ENCODE measurements around the gene GABPB2.

GABPB2 gene

GRCh38 chr1:151070474-151071276, at the start of gene GABPB2:
TSS of gene GABPB2 (plus strand) at chr1:151070761. CDS start at chr1:151088190, 17,429 bp downstream.
- no peaks in the 10 kb centered on the region for H3K27me3 Mint-ChIP-seq
- peak within 1 kb of the TSS; percentile 100 for H3K27ac Mint-ChIP-seq
- peaks cover 8% of the 10 kb centered on the region for H3K36me3 Mint-ChIP-seq
- H3K9me3 Mint-ChIP-seq, result no peaks in the 10 kb centered on the region
- H3K4me1 Mint-ChIP-seq, result peaks cover 16% of the 10 kb centered on the region
- peak within 1 kb of the TSS; percentile 98 for H3K4me3 Mint-ChIP-seq
- ATAC-seq, result peak; percentile 97

GRCh38 chr1:151024540-151025146, 45.9 kb upstream of the GABPB2 start:
- H3K9me3 Mint-ChIP-seq, result no peaks in the 10 kb centered on the region
- peaks cover 6% of the 10 kb centered on the region for H3K4me1 Mint-ChIP-seq
- ATAC-seq, result peak; percentile 83
- no peaks in the 10 kb centered on the region for H3K27me3 Mint-ChIP-seq
- no peak overlapping the region for H3K4me3 Mint-ChIP-seq
- peaks cover 32% of the 10 kb centered on the region for H3K36me3 Mint-ChIP-seq
- no peak overlapping the region for H3K27ac Mint-ChIP-seq

- no peaks in the 10 kb centered on the region for H3K9me3 Mint-ChIP-seq
- ATAC-seq, result no peak
- no peak overlapping the region for H3K4me3 Mint-ChIP-seq
These were observed 44.1 kb upstream of the GABPB2 start for GRCh38 chr1:151026460-151026859.

GRCh38 chr1:151032164-151032563, 38.4 kb upstream of the GABPB2 start:
- H3K36me3 Mint-ChIP-seq, result peaks cover 57% of the 10 kb centered on the region
- no peaks in the 10 kb centered on the region for H3K27me3 Mint-ChIP-seq
- no peak for ATAC-seq
- H3K4me3 Mint-ChIP-seq, result no peak overlapping the region
- H3K9me3 Mint-ChIP-seq, result no peaks in the 10 kb centered on the region
- H3K4me1 Mint-ChIP-seq, result no peaks in the 10 kb centered on the region
- H3K27ac Mint-ChIP-seq, result no peak overlapping the region

More at GRCh38 chr1:151026460-151026859, 44.1 kb upstream of the GABPB2 start:
- Mint-ChIP-seq H3K4me1 (peaks cover 6% of the 10 kb centered on the region), H3K27ac (no peak overlapping the region), H3K27me3 (no peaks in the 10 kb centered on the region), H3K36me3 (peaks cover 48% of the 10 kb centered on the region)

- Mint-ChIP-seq H3K27me3 (no peaks in the 10 kb centered on the region), H3K4me3 (no peak overlapping the region), H3K36me3 (peaks cover 47% of the 10 kb centered on the region), H3K4me1 (no peaks in the 10 kb centered on the region), H3K9me3 (no peaks in the 10 kb centered on the region), H3K27ac (peak overlapping the region; percentile 1)
- no peak for ATAC-seq
These were observed 35.4 kb upstream of the GABPB2 start for GRCh38 chr1:151035167-151035566.

- peaks cover 35% of the 10 kb centered on the region for H3K36me3 Mint-ChIP-seq
These were observed 34.2 kb upstream of the GABPB2 start, which contains the start of gene BNIPL for GRCh38 chr1:151036356-151036755. TSS of gene BNIPL (plus strand) at chr1:151036586. CDS start at chr1:151036726, 140 bp downstream.

GRCh38 chr1:151037032-151037431, 33.5 kb upstream of the GABPB2 start:
- no peak overlapping the region for H3K4me3 Mint-ChIP-seq
- H3K27me3 Mint-ChIP-seq, result no peaks in the 10 kb centered on the region
- H3K36me3 Mint-ChIP-seq, result peaks cover 32% of the 10 kb centered on the region
- no peak overlapping the region for H3K27ac Mint-ChIP-seq
- H3K4me1 Mint-ChIP-seq, result no peaks in the 10 kb centered on the region
- H3K9me3 Mint-ChIP-seq, result no peaks in the 10 kb centered on the region
- no peak for ATAC-seq

More at GRCh38 chr1:151036356-151036755, 34.2 kb upstream of the GABPB2 start, which contains the start of gene BNIPL:
- Mint-ChIP-seq H3K4me3 (no peak within 1 kb of the TSS), H3K9me3 (no peaks in the 10 kb centered on the region), H3K27me3 (no peaks in the 10 kb centered on the region), H3K4me1 (no peaks in the 10 kb centered on the region), H3K27ac (no peak within 1 kb of the TSS)
- ATAC-seq, result no peak

GRCh38 chr1:151039521-151039920, 31.0 kb upstream of the GABPB2 start:
- H3K36me3 Mint-ChIP-seq, result peaks cover 23% of the 10 kb centered on the region
- no peak for ATAC-seq
- no peak overlapping the region for H3K4me3 Mint-ChIP-seq
- H3K27ac Mint-ChIP-seq, result no peak overlapping the region
- H3K27me3 Mint-ChIP-seq, result no peaks in the 10 kb centered on the region
- H3K9me3 Mint-ChIP-seq, result no peaks in the 10 kb centered on the region
- H3K4me1 Mint-ChIP-seq, result no peaks in the 10 kb centered on the region

GRCh38 chr1:151043163-151043562, 27.4 kb upstream of the GABPB2 start:
- Mint-ChIP-seq H3K27me3 (no peaks in the 10 kb centered on the region), H3K9me3 (no peaks in the 10 kb centered on the region), H3K36me3 (peaks cover 13% of the 10 kb centered on the region), H3K4me1 (peaks cover 23% of the 10 kb centered on the region), H3K27ac (no peak overlapping the region), H3K4me3 (no peak overlapping the region)
- no peak for ATAC-seq

- H3K4me1 Mint-ChIP-seq, result peaks cover 37% of the 10 kb centered on the region
- ATAC-seq, result peak; percentile 88
- peak within 1 kb of the TSS; percentile 92 for H3K4me3 Mint-ChIP-seq
- peak within 1 kb of the TSS; percentile 95 for H3K27ac Mint-ChIP-seq
- no peaks in the 10 kb centered on the region for H3K9me3 Mint-ChIP-seq
- peaks cover 18% of the 10 kb centered on the region for H3K36me3 Mint-ChIP-seq
- H3K27me3 Mint-ChIP-seq, result no peaks in the 10 kb centered on the region
These were observed 23.0 kb upstream of the GABPB2 start, which contains the start of gene C1orf56 for GRCh38 chr1:151047591-151047924. TSS of gene C1orf56 (plus strand) at chr1:151047751. CDS start at chr1:151047848, 97 bp downstream.

- peak overlapping the region; percentile 92 for H3K4me3 Mint-ChIP-seq
- H3K27me3 Mint-ChIP-seq, result no peaks in the 10 kb centered on the region
- peaks cover 37% of the 10 kb centered on the region for H3K4me1 Mint-ChIP-seq
- peak; percentile 89 for ATAC-seq
- H3K27ac Mint-ChIP-seq, result peak overlapping the region; percentile 95
- H3K9me3 Mint-ChIP-seq, result no peaks in the 10 kb centered on the region
- peaks cover 24% of the 10 kb centered on the region for H3K36me3 Mint-ChIP-seq
These were observed 22.5 kb upstream of the GABPB2 start for GRCh38 chr1:151047925-151048644.

GRCh38 chr1:151048645-151049032, 21.9 kb upstream of the GABPB2 start:
- peaks cover 37% of the 10 kb centered on the region for H3K4me1 Mint-ChIP-seq

GRCh38 chr1:151049458-151049857, 21.1 kb upstream of the GABPB2 start:
- Mint-ChIP-seq H3K4me3 (no peak overlapping the region), H3K9me3 (no peaks in the 10 kb centered on the region), H3K36me3 (peaks cover 33% of the 10 kb centered on the region), H3K27ac (peak overlapping the region; percentile 95), H3K4me1 (peaks cover 37% of the 10 kb centered on the region), H3K27me3 (no peaks in the 10 kb centered on the region)
- ATAC-seq, result no peak

More at GRCh38 chr1:151048645-151049032, 21.9 kb upstream of the GABPB2 start:
- peak overlapping the region; percentile 92 for H3K4me3 Mint-ChIP-seq
- H3K27me3 Mint-ChIP-seq, result no peaks in the 10 kb centered on the region
- no peaks in the 10 kb centered on the region for H3K9me3 Mint-ChIP-seq
- H3K27ac Mint-ChIP-seq, result peak overlapping the region; percentile 95
- H3K36me3 Mint-ChIP-seq, result peaks cover 29% of the 10 kb centered on the region
- no peak for ATAC-seq

- H3K4me3 Mint-ChIP-seq, result no peak overlapping the region
- H3K9me3 Mint-ChIP-seq, result no peaks in the 10 kb centered on the region
- ATAC-seq, result no peak
- H3K27ac Mint-ChIP-seq, result peak overlapping the region; percentile 95
- no peaks in the 10 kb centered on the region for H3K27me3 Mint-ChIP-seq
- peaks cover 44% of the 10 kb centered on the region for H3K4me1 Mint-ChIP-seq
- H3K36me3 Mint-ChIP-seq, result peaks cover 36% of the 10 kb centered on the region
These were observed 20.4 kb upstream of the GABPB2 start for GRCh38 chr1:151050051-151050688.

All from stimulated activated memory B cell treated with anti-CD40 and anti-IgM and Interleukin-4, amounts not matched to agents 10 μg/mL and 1 μg/mL and 100 μg/mL, for 72 hours (primary cell).